Right lobe of liver (tissue), 6 donors: ENCODE results near the gene CLDN15. TPM values are rescaled to one million over a fixed set of nuclear protein-coding genes. Genes with fewer than 3 reads are reported as not detected.

Source experiments
- ATAC-seq, 4 donors: fragments of 200-7000 bp; cut with Tn5 transposase; one replicate each; pipeline ENCODE4 v1.9.1; 2020; ENCODE audit warnings: mild to moderate bottlenecking in 4 of 4, moderate library complexity in 4 of 4
- DNase-seq, 3 donors: peaks; one replicate each; pipeline ENCODE4 v3.0.0-alpha.2; 2020
- H3K27ac ChIP-seq, 3 donors: fragments of 200-600 bp; one replicate each; pipeline ENCODE4 v1.8.0; 2022
- H3K27me3 ChIP-seq, 2 donors: fragments of 200-600 bp; one replicate each; pipeline ENCODE4 v1.8.0; 2022
- H3K36me3 ChIP-seq, 4 donors: fragments of 200-600 bp; sonication (generic) in 1 of 4; one replicate each; pipeline versions ENCODE4 v1.5.1 to v1.8.0; 2017 to 2022; ENCODE audit warnings: control low read depth in 1 of 4
- H3K4me1 ChIP-seq, 4 donors: fragments of 200-600 bp; sonication (generic) in 1 of 4; one replicate each; pipeline versions ENCODE4 v1.5.1 to v1.8.0; 2017 to 2022; ENCODE audit warnings: control low read depth in 1 of 4
- H3K4me3 ChIP-seq, 3 donors: fragments of 200-600 bp; one replicate each; pipeline ENCODE4 v1.8.0; 2022
- H3K9me3 ChIP-seq, 4 donors: fragments of 200-600 bp; sonication (generic) in 1 of 4; one replicate each; pipeline versions ENCODE4 v1.5.1 to v1.8.0; 2017 to 2022; ENCODE audit warnings: control low read depth in 1 of 4
- CTCF ChIP-seq, 4 donors: fragments of 200-600 bp in 3 of 4; fragments of 450-650 bp in 1 of 4; IDR thresholded peaks; one replicate each; pipeline versions ENCODE4 v1.5.1 to v1.8.0; 2016 to 2022; ENCODE audit warnings: antibody characterized with exemption in 4 of 4, mild to moderate bottlenecking in 2 of 4
- POLR2A ChIP-seq: fragments of 450-650 bp; IDR thresholded peaks from one replicate; pipeline ENCODE4 v1.6.1; 2017; ENCODE audit warnings: antibody characterized with exemption, mild to moderate bottlenecking
- WGBS: methylation state at CpG from one replicate; pipeline ENCODE4 v1.1.6; 2018; ENCODE audit warnings: low coverage, low lambda C conversion rate; ENCODE audit not compliant: insufficient coverage; ENCODE audit errors: missing lambda C conversion rate; 5-methylcytosine and 5-hydroxymethylcytosine counted together
- intact Hi-C, 2 donors: fragments of 100-400 bp; cut with DNase I; formaldehyde crosslinking; loops; one replicate each; pipeline versions ENCODE4 v1.11.2 to v1.14.1; 2022
- total RNA-seq, 6 experiments: library from RNA; depleted of rRNA in 2 of 6; stranded (reverse); fragments of >200 nt in 2 of 6; fragmentation: NEBNext Ultra II Directional in 3 of 6; extraction: Animal tissue kit (Norgen Biotek cat#: 25700) in 3 of 6; gene quantifications; one replicate each; pipeline versions ENCODE4 v1.1.0 to v1.2.4, GENCODE V29; 2016 to 2023
- donor health status: DM: no; HTN: yes; CAD: no.
- donor health status: DM: no; HTN: no; CAD: no.
- donor health status: DM: no; HTN: no; CAD: no.
- donor health status: DM: no; HTN: yes; CAD: no.
- donor health status: DM: no; HTN: yes; CAD: no.

CLDN15 gene
- total RNA-seq, 6 experiments from 2014 or later: 5.9 to 10.8 (median 9.2) TPM

GRCh38 chr7:101198476-101198875, 39.1 kb downstream of the CLDN15 start:
- no peak for ATAC-seq
- Histone ChIP-seq H3K4me3 (no peak overlapping the region), H3K9me3 (no peaks in the 10 kb centered on the region), H3K4me1 (peaks cover 0 to 11% (median 0%) of the 10 kb centered on the region in 4 donors), H3K36me3 (no peaks in the 10 kb centered on the region), H3K27me3 (no peaks in the 10 kb centered on the region), H3K27ac (no peak overlapping the region)
- DNase-seq: no peak
- 71% methylated on average over 12 of the region's 14 CpGs for WGBS
- TF ChIP-seq POLR2A (no peak), CTCF (IDR thresholded peaks at IDR 0.05) (no peak)
- intact Hi-C loops: loop anchor here (10.0 kb wide), 1 partner anchor 54 kb away; no protein-coding TSS in a partner anchor

DNA sequence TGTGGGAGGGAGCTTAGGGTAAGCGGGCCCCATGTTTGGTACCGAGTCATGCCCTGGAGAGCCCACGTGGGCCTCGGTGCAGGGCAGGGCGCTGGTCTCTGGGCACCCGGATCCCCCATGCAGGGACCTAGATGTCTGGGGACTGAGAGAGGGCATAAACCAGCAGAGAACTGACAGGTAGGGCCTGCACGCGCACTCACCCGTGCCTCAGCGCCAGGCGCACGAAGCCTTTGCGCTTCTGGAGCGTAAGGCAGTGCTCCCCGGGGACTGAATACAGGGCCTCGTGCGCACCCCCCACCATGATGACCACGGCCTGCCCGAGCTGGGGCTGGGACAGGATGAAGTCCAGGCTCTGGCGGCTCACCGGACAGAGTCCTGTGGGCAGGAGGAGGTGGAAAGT, 39.6 kb downstream of the CLDN15 start:
- 80% methylated on average over 4 of the region's 21 CpGs for WGBS
- Histone ChIP-seq H3K4me3 (no peak overlapping the region), H3K4me1 (peaks cover 0 to 12% (median 0%) of the 10 kb centered on the region in 4 donors), H3K9me3 (no peaks in the 10 kb centered on the region), H3K36me3 (no peaks in the 10 kb centered on the region), H3K27ac (no peak overlapping the region), H3K27me3 (no peaks in the 10 kb centered on the region)
- TF ChIP-seq CTCF (IDR thresholded peaks at IDR 0.05): no peak
- TF ChIP-seq POLR2A: no peak
- DNase-seq: no peak
- intact Hi-C loops: loop anchor here (10.0 kb wide), 1 partner anchor 53 kb away; no protein-coding TSS in a partner anchor
- no peak for ATAC-seq

GRCh38 chr7:101195884-101196283, 41.7 kb downstream of the CLDN15 start:
- DNase-seq (no peak), ATAC-seq (no peak)
- Histone ChIP-seq H3K9me3 (no peaks in the 10 kb centered on the region), H3K36me3 (no peaks in the 10 kb centered on the region), H3K4me1 (peaks cover 0 to 12% (median 0%) of the 10 kb centered on the region in 4 donors), H3K27ac (no peak overlapping the region), H3K27me3 (no peaks in the 10 kb centered on the region), H3K4me3 (no peak overlapping the region)
- no CpG with 5 or more reads among the region's 17 CpGs for WGBS
- no peak for TF ChIP-seq CTCF (IDR thresholded peaks at IDR 0.05)
- TF ChIP-seq POLR2A: no peak
- intact Hi-C loops: loop anchor here (10.0 kb wide), 1 partner anchor 51 kb away; no protein-coding TSS in a partner anchor

GRCh38 chr7:101189109-101189508, 48.5 kb downstream of the CLDN15 start:
- H3K36me3 ChIP-seq: no peaks in the 10 kb centered on the region
- TF ChIP-seq CTCF (IDR thresholded peaks at IDR 0.05) (no peak), POLR2A (no peak)
- no peaks in the 10 kb centered on the region for H3K27me3 ChIP-seq
- no peak for DNase-seq
- intact Hi-C loops: no loop called here
- H3K27ac ChIP-seq: no peak overlapping the region
- 85% methylated on average over 7 of the region's 8 CpGs for WGBS
- no peak for ATAC-seq
- H3K4me3 ChIP-seq: no peak overlapping the region
- H3K9me3 ChIP-seq: no peaks in the 10 kb centered on the region
- peaks cover 0 to 12% (median 0%) of the 10 kb centered on the region in 4 donors for H3K4me1 ChIP-seq
